ENCODE results near the gene ZNF8. TPM values are rescaled to one million over a fixed set of nuclear protein-coding genes. Genes with fewer than 3 reads are reported as not detected.

ZNF8 gene
- total RNA-seq, 2 experiments from 2014 or later, result 8.6 to 8.9 TPM

DNA sequence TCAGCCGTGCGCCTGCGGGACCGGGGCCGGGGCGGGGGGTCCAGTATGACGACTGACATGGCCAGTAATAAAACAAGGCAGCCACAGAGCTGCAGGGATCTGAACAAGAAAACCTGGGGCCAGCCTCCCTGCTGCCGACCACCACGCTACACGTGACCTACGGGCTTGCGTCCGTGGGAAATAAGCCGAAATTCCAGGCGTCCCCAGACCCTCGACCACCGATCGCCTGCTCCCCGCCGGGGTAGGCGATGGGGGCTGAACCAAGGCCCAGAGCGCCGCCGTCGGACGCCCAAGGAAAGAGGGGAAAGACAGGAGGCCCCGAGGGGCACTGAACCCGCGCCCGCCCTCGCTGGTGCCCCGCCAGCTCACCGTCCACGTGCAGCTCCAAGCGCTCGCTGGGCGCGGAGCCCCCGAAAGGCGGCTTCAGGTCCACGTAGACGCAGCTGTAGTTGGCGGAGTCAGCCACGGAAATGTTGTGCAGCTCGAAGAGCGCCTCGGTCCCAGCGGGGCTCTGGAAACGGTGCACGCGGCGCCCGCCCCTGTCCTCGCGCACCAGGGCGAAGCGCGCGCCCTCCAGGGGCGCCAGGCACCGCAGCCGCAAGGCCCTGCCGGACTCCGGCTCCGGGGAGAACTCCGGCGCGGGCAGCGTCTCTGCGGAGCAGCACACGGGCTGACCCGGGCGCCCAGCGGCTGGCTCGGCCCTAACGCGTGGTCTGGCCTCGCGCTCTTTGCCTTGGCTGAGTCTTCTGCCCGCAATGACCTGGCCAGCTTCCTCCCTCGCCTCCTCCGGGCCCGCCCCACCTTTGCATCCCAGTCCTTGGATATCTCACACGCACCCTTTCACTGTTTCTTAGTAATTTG is 71.5 kb downstream of the ZNF8 start:
- no peak overlapping the region for H3K27ac Mint-ChIP-seq
- no peaks in the 10 kb centered on the region for H3K9me3 Mint-ChIP-seq
- POLR2A ChIA-PET, result interaction anchor here (4.5 kb wide), 1 partner anchor 13 kb away, joined by 50 read pairs; the partner anchor contains the start of gene ZNF497
- DNase-seq, result no peak
- peaks cover 28% of the 10 kb centered on the region for H3K4me1 Mint-ChIP-seq
- ATAC-seq (ENCODE audit: low read depth), result no peak
- H3K36me3 Mint-ChIP-seq, result peaks cover 16% of the 10 kb centered on the region
- H3K27me3 Mint-ChIP-seq, result no peaks in the 10 kb centered on the region
- H3K4me3 Mint-ChIP-seq, result peak overlapping the region; percentile 63

DNA sequence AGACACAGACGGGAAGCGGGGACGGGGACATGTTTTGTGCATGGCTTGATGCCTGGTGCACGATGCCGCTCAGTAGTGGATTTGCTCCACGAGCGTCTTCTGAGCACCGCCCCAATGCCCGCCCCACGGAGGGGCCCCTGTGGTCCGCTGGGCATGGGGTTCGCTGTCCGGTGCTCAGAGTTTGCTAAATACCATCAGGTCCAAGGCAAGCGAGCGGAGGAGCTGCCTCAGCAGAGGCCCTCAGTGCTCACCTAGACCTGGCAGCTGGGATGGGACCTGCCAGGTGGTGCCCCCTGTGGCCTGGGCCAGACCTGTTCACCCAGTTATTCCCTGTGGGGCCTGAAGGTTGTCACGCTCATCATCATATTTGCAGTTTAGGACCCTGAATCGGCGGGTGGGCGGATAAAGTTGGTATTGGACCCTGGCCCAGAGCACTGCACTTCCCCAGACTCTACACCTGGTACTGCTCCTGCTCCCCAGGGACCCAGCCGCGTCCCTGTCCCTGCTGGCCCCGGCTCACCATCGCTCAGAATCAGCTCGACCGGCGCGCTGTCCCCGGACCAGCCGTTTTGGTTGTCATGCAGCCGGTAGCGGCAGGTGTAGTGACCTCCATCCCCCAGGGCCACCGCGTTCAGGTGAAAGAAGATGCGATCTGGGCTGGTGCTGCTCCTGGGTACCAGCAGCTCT is 72.3 kb downstream of the ZNF8 start:
- peak overlapping the region; percentile 22 for H3K4me3 Mint-ChIP-seq
- no peak overlapping the region for H3K27ac Mint-ChIP-seq
- H3K9me3 Mint-ChIP-seq, result no peaks in the 10 kb centered on the region
- DNase-seq (no peak), ATAC-seq (ENCODE audit: low read depth) (no peak)
- POLR2A ChIA-PET, result interaction anchor here (2.3 kb wide), 1 partner anchor 11 kb away, joined by 9 read pairs; the partner anchor contains the start of gene ZNF497
- H3K27me3 Mint-ChIP-seq, result no peaks in the 10 kb centered on the region
- peaks cover 28% of the 10 kb centered on the region for H3K4me1 Mint-ChIP-seq
- peaks cover 18% of the 10 kb centered on the region for H3K36me3 Mint-ChIP-seq

DNA sequence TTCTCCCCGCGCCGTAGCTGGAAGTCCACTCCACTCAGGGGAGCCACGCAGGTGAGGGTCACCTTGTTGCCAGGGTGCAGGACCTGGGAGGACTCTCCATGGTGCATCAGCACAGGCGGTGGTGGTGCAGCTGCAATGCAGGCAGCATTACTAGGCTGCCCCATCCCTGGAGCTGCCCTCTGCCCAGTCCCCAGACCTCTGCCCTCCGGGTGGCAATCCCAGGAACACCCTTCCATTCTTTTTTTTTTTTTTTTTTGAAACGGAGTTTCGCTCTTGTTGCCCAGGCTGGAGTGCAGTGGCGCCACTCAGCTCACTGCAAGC is 72.8 kb downstream of the ZNF8 start:
- DNase-seq, result no peak
- Mint-ChIP-seq H3K9me3 (no peaks in the 10 kb centered on the region), H3K4me3 (no peak overlapping the region), H3K36me3 (peaks cover 18% of the 10 kb centered on the region), H3K27me3 (no peaks in the 10 kb centered on the region), H3K27ac (no peak overlapping the region), H3K4me1 (peaks cover 28% of the 10 kb centered on the region)
- ATAC-seq (ENCODE audit: low read depth), result no peak
- POLR2A ChIA-PET, result interaction anchor here (0.6 to 2.3 kb wide), 3 partner anchors 11 to 461 kb away, joined by 3 to 9 read pairs (median 4); partner anchors contain the start of gene ZNF497

DNA sequence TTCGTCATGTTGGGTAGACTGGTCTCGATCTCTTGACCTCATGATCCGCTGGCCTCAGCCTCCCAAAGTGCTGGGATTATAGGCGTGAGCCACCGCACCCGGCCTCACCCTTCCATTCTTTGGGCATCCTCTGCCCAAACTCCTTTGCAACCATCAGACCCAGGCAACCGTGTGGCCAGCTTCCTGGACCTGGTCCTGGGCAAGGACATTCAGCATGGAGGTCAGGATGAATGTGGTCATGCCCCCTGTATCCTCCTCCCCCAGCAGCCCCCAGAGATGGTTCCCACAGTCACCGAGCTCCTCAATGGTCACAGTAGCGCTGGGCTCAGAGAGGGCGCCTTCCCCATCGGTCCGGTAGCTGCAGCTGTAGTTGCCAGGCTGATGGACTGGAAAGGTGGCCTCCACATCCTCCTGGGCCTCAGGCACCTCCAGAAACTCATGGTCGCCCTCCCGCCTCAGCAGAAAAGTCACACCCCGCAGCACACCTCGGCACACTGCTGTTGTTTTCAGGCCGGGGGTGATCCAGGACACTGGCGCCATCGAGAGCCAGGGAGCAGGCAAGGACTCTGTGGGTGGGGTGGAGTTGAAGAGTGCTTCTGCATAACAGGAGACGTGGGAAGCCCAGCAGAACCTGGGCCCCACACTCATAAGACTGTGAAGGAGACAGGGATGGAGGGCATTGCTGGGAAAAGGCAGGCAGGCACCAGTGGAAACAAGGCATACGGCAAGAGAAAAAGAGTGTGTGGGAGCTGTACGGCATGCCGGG is 73.4 kb downstream of the ZNF8 start:
- POLR2A ChIA-PET, result interaction anchor here (0.6 to 2.3 kb wide), 3 partner anchors 10 to 461 kb away, joined by 3 to 9 read pairs (median 4); partner anchors contain the start of gene ZNF497
- Mint-ChIP-seq H3K27me3 (no peaks in the 10 kb centered on the region), H3K4me3 (no peak overlapping the region), H3K9me3 (no peaks in the 10 kb centered on the region), H3K27ac (peak overlapping the region; percentile 39), H3K36me3 (peaks cover 18% of the 10 kb centered on the region), H3K4me1 (peaks cover 25% of the 10 kb centered on the region)
- ATAC-seq (ENCODE audit: low read depth) (no peak), DNase-seq (no peak)

Small RNAs within 50 kb of the gene (microRNA-seq; reads per million reads assigned to microRNA genes)
- gene MIR6806, result not detected

Other genes starting within 250 kb of the ZNF8 start
- gene ZSCAN1, start 244.9 kb upstream of the ZNF8 start, total RNA-seq, result not detected
- 1 to 10 TPM; 3.8 TPM for gene ZNF135, start 219.7 kb upstream of the ZNF8 start, total RNA-seq
- 10 to 100 TPM; 56.6 to 58.1 TPM for gene ZSCAN18, start 180.7 kb upstream of the ZNF8 start, total RNA-seq
- gene ZNF329, start 128.2 kb upstream of the ZNF8 start, total RNA-seq, result 10 to 100 TPM; 10.1 to 10.3 TPM
- 10 to 100 TPM; 54.6 to 56.9 TPM for gene ZNF274, start 95.9 kb upstream of the ZNF8 start, total RNA-seq
- gene ZNF544, start 50.0 kb upstream of the ZNF8 start, total RNA-seq, result 10 to 100 TPM; 54.0 to 62.7 TPM
- 10 to 100 TPM; 74.5 to 76.3 TPM for gene ERVK3-1, start 26.4 kb downstream of the ZNF8 start, total RNA-seq
- gene ZSCAN22, start 48.0 kb downstream of the ZNF8 start, total RNA-seq, result 1 to 10 TPM; 6.3 TPM
- gene A1BG, start 74.5 kb downstream of the ZNF8 start, total RNA-seq, result 10 to 100 TPM; 21.0 to 22.8 TPM
- 1 to 10 TPM; 1.7 to 2.1 TPM for gene ZNF497, start 83.8 kb downstream of the ZNF8 start, total RNA-seq
- gene ZNF837, start 102.1 kb downstream of the ZNF8 start, total RNA-seq, result 1 to 10 TPM; 2.9 to 3.5 TPM
- gene RPS5, start 108.3 kb downstream of the ZNF8 start, total RNA-seq, result 1,000 to 10,000 TPM; 1,038 to 1,039 TPM
- under 1 TPM; 0.83 to 0.94 TPM for gene RNF225, start 116.7 kb downstream of the ZNF8 start, total RNA-seq
- gene ZNF584, start 129.7 kb downstream of the ZNF8 start, total RNA-seq, result 10 to 100 TPM in 1 of 2 experiments, 1 to 10 TPM in 1; 8.6 to 10.6 TPM
- 1 to 10 TPM; 7.3 to 7.4 TPM for gene ZNF132, start 161.2 kb downstream of the ZNF8 start, total RNA-seq
- gene ZNF324B, start 172.7 kb downstream of the ZNF8 start, total RNA-seq, result 10 to 100 TPM; 11.6 to 13.9 TPM
- 10 to 100 TPM; 18.0 to 18.5 TPM for gene ZNF324, start 188.1 kb downstream of the ZNF8 start, total RNA-seq
- 10 to 100 TPM; 10.9 TPM for gene ZNF446, start 197.4 kb downstream of the ZNF8 start, total RNA-seq
- 10 to 100 TPM; 13.7 to 15.4 TPM for gene SLC27A5, start 233.0 kb downstream of the ZNF8 start, total RNA-seq
- gene ZBTB45, start 240.9 kb downstream of the ZNF8 start, total RNA-seq, result 10 to 100 TPM; 18.9 to 19.5 TPM

All from activated naive CD8-positive, alpha-beta T cell treated with anti-CD3 and anti-CD28 coated beads, Interleukin-2, amount 10 ng/mL, durations not matched to agents 7 days and 5 days (primary cell).